PFSK-1 (cell line): ENCODE results near the gene MPP3. TPM values are rescaled to one million over a fixed set of nuclear protein-coding genes. Genes with fewer than 3 reads are reported as not detected.

Experiments
- FOXP2 ChIP-seq: optimal IDR thresholded peaks from 2 replicates; pipeline ENCODE3; 2011; ENCODE audit warnings: borderline replicate concordance, control low read depth, inconsistent platforms; ENCODE audit not compliant: insufficient read depth; ENCODE audit errors: extremely low read length, extremely low read depth
- POLR2AphosphoS5 ChIP-seq: IDR thresholded peaks from 2 replicates; pipeline ENCODE4 v1.6.1; 2012; ENCODE audit warnings: low read depth, mild to moderate bottlenecking, control low read depth, low read length, moderate library complexity
- REST ChIP-seq, 2 experiments: IDR thresholded peaks; 2 replicates each; pipeline versions ENCODE4 v1.6.1 to v1.8.0; 2011 to 2012; ENCODE audit warnings: low read depth in 2 of 2, low read length in 2 of 2, control low read depth in 1 of 2, inconsistent platforms in 1 of 2, mild to moderate bottlenecking in 1 of 2, moderate library complexity in 1 of 2; ENCODE audit not compliant: insufficient read depth in 1 of 2
- SIN3A ChIP-seq: IDR thresholded peaks from 2 replicates; pipeline ENCODE4 v1.6.1; 2012; ENCODE audit warnings: mild to moderate bottlenecking, low read length, moderate library complexity, borderline replicate concordance; ENCODE audit not compliant: insufficient read depth
- TAF1 ChIP-seq: IDR thresholded peaks from 2 replicates; pipeline ENCODE4 v1.6.1; 2012; ENCODE audit warnings: low read length, control low read depth, borderline replicate concordance; ENCODE audit not compliant: insufficient read depth
- polyA plus RNA-seq: library from polyadenylated mRNA; unstranded; fragments of >200 nt; gene quantifications from one replicate; pipeline ENCODE4 v1.2.1, GENCODE V29; 2012; ENCODE audit warnings: low read depth, missing spikeins; ENCODE audit not compliant: insufficient read length

Gene MPP3
- polyA plus RNA-seq = 3.7 TPM

GRCh38 chr17:43832976-43833829, at the start of gene MPP3:
Gene MPP3, minus strand, starts transcription at chr17:43833146. Its CDS starts 1,240 bp downstream, at chr17:43831906.
- TF ChIP-seq FOXP2 = peak; percentile 84
- TF ChIP-seq TAF1 = no peak
- peak; percentile 57; the same call in 1 of the 2 replicates for TF ChIP-seq POLR2AphosphoS5

GRCh38 chr17:43881758-43882505, 49.0 kb upstream of the MPP3 start:
- TF ChIP-seq FOXP2 = no peak

GRCh38 chr17:43881181-43881580, 48.2 kb upstream of the MPP3 start:
- TF ChIP-seq SIN3A (no peak), FOXP2 (no peak)

- TF ChIP-seq TAF1 = no peak
- TF ChIP-seq REST (IDR thresholded peaks at IDR 0.05; ENCODE audit: insufficient read depth in 1 of 2, low read depth in 2 of 2, low read length in 2 of 2) = no peak
These were observed 47.6 kb upstream of the MPP3 start for GRCh38 chr17:43880420-43880991.

- TF ChIP-seq POLR2AphosphoS5 = no peak
- no peak for TF ChIP-seq REST (IDR thresholded peaks at IDR 0.05; ENCODE audit: insufficient read depth in 1 of 2, low read depth in 2 of 2, low read length in 2 of 2)
- TF ChIP-seq FOXP2 = no peak
- TF ChIP-seq SIN3A = no peak
- TF ChIP-seq TAF1 = no peak
These were observed 46.9 kb upstream of the MPP3 start for GRCh38 chr17:43879723-43880419.

- TF ChIP-seq TAF1 = no peak
- no peak for TF ChIP-seq SIN3A
- TF ChIP-seq REST (IDR thresholded peaks at IDR 0.05; ENCODE audit: insufficient read depth in 1 of 2, low read depth in 2 of 2, low read length in 2 of 2) = no peak
- TF ChIP-seq FOXP2 = peak; percentile 85
- TF ChIP-seq POLR2AphosphoS5 = no peak
These were observed 45.6 kb upstream of the MPP3 start for GRCh38 chr17:43878260-43879175.
